Transverse colon (tissue), 4 donors: ENCODE measurements around the gene KLF7. TPM values are rescaled to one million over a fixed set of nuclear protein-coding genes. Genes with fewer than 3 reads are reported as not detected.

Experiments
- DNase-seq: peaks from one replicate; pipeline ENCODE4 v3.0.0-alpha.2; 2019
- H3K27ac ChIP-seq, 4 donors: fragments of 200-600 bp; sonication (generic); 2 replicates each; pipeline ENCODE4 v1.5.1; 2016 to 2018; ENCODE audit warnings: inconsistent platforms in 4 of 4
- H3K27me3 ChIP-seq: fragments of 200-600 bp; sonication (generic); 2 replicates; pipeline ENCODE4 v1.5.1; 2017; ENCODE audit warnings: inconsistent platforms
- H3K36me3 ChIP-seq, 4 donors: fragments of 200-600 bp; sonication (generic); 2 replicates each; pipeline ENCODE4 v1.5.1; 2017 to 2019; ENCODE audit warnings: inconsistent platforms in 4 of 4
- H3K4me1 ChIP-seq, 4 donors: fragments of 200-600 bp; sonication (generic); 2 replicates each; pipeline ENCODE4 v1.5.1; 2017 to 2020; ENCODE audit warnings: inconsistent platforms in 4 of 4
- H3K4me3 ChIP-seq, 4 donors: fragments of 200-600 bp; sonication (generic); 1 replicate in 1 of 4; 2 replicates in 3 of 4; pipeline versions ENCODE4 v1.5.1 to v1.6.1; 2017 to 2019; ENCODE audit warnings: inconsistent platforms in 4 of 4
- H3K9me3 ChIP-seq, 2 donors: fragments of 200-600 bp; sonication (generic); 2 replicates each; pipeline ENCODE4 v1.5.1; 2017 to 2019; ENCODE audit warnings: inconsistent platforms in 2 of 2
- EP300 ChIP-seq: sonication (generic); formaldehyde crosslinking; IDR thresholded peaks from one replicate; pipeline ENCODE4 v1.6.1; 2017; ENCODE audit warnings: antibody characterized with exemption, low read depth
- POLR2A ChIP-seq: fragments of 450-650 bp; IDR thresholded peaks from one replicate; pipeline ENCODE4 v1.6.1; 2016; ENCODE audit warnings: antibody characterized with exemption, mild to moderate bottlenecking, moderate library complexity
- POLR2AphosphoS5 ChIP-seq, 3 donors: sonication (generic); formaldehyde crosslinking; IDR thresholded peaks; one replicate each; pipeline ENCODE4 v1.6.1; 2016; ENCODE audit warnings: antibody characterized with exemption in 3 of 3
- WGBS, 2 donors: methylation state at CpG; one replicate each; pipeline ENCODE4 v1.1.5; 2018; ENCODE audit warnings: low coverage in 1 of 2; 5-methylcytosine and 5-hydroxymethylcytosine counted together
- in situ Hi-C, 4 donors: fragments of 200-750 bp; cut with MboI; loops; one replicate each; pipeline versions ENCODE4 v1.15.0 to v1.15.1; 2017; ENCODE audit warnings: low sequenced_read_pairs in 3 of 4, low pct_ligation_motif_present in 1 of 4, low pct_unique_long_range_greater_than_20kb in 1 of 4
- intact Hi-C: fragments of 100-400 bp; cut with DNase I; formaldehyde crosslinking; loops from one replicate; pipeline ENCODE4 v1.15.1; 2023; ENCODE audit warnings: low total_unique reads
- total RNA-seq, 4 donors: library from RNA; depleted of rRNA; stranded (reverse); fragments of >200 nt; gene quantifications; one replicate each; pipeline ENCODE4 v1.1.0, GENCODE V29; 2016
- TF ChIP-seq, protein P1 (sequence below), 5 experiments: fragments of 200-600 bp in 3 of 5; fragments of 450-650 bp in 2 of 5; sonication (generic) in 3 of 5; IDR thresholded peaks; 1 replicate in 2 of 5; 2 replicates in 3 of 5; pipeline ENCODE4 v1.5.1; 2016 to 2017; ENCODE audit warnings: antibody characterized with exemption in 5 of 5, inconsistent platforms in 3 of 5, mild to moderate bottlenecking in 2 of 5, moderate library complexity in 1 of 5

Gene KLF7
- total RNA-seq, 4 donors from 2014 or later: 6.2 to 43.4 (median 6.8) TPM

DNA sequence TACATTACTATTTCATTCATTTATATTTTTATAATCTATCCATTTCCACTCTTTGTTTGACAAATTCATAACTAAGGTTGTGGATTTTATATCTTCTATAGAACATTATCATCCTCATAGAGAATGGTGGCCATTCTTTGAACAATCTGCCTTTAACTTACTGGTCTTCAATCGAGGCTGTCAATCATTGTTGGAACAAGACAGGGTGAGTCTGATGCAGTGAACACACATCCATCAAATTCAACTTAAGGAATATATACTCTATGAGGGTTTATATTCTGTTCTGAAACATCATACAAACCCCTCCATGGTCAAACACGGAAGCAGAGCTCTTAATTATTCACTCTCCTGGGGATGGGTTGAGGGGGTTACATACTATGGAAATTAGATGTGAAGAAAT lies 28.3 kb upstream of the KLF7 start:
- in situ Hi-C loops: no loop called here
- TF ChIP-seq, protein P1, sequence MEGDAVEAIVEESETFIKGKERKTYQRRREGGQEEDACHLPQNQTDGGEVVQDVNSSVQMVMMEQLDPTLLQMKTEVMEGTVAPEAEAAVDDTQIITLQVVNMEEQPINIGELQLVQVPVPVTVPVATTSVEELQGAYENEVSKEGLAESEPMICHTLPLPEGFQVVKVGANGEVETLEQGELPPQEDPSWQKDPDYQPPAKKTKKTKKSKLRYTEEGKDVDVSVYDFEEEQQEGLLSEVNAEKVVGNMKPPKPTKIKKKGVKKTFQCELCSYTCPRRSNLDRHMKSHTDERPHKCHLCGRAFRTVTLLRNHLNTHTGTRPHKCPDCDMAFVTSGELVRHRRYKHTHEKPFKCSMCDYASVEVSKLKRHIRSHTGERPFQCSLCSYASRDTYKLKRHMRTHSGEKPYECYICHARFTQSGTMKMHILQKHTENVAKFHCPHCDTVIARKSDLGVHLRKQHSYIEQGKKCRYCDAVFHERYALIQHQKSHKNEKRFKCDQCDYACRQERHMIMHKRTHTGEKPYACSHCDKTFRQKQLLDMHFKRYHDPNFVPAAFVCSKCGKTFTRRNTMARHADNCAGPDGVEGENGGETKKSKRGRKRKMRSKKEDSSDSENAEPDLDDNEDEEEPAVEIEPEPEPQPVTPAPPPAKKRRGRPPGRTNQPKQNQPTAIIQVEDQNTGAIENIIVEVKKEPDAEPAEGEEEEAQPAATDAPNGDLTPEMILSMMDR (IDR thresholded peaks at IDR 0.05): no peak
- TF ChIP-seq POLR2A (no peak), POLR2AphosphoS5 (IDR thresholded peaks at IDR 0.05) (no peak), EP300 (no peak)
- WGBS, 2 donors: 65% methylated on average over 2 of the region's 2 CpGs; no CpG with 5 or more reads in 1 of the 2 donors
- Histone ChIP-seq H3K36me3 (no peaks in the 10 kb centered on the region), H3K4me1 (peaks cover 0 to 8% (median 0%) of the 10 kb centered on the region in 4 donors), H3K9me3 (no peaks in the 10 kb centered on the region), H3K27me3 (no peaks in the 10 kb centered on the region), H3K27ac (no peak overlapping the region), H3K4me3 (no peak overlapping the region)
- intact Hi-C loops: no loop called here
- DNase-seq: no peak

DNA sequence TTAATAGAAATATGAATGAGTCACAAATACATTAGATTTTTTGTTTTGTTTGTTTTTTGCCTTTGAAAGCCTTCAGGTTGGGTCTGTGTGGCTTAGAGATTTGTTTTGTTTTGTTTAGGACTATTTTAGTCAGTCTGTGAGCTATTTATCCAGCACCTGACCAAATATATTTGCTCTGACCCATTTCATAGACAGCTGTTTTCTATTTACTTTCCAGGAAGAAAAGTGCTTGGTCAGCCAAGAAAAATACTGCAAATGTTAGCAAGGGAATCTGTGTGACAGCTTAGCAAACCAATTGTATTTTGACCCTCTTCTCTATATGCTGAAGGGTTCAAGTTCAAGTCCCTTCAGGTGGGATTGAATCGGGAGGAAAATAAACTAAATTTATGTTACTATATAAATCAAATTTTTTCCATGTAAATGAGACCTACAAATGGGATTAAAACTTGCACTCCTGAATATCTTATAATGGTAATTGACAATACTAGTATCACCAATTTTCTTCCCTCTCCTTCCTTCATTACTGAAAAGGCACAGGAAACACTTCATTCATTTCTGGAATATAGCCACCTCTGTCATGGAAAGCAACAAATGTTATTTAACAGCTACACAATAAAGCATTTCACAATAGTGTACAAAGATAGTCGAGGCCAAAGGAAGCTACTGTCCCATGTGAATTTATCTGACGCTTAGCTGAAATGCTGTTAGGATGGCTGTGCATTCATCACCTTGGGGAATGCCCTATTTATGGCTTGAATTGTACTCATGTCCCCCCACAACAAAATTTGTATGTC lies 23.1 kb upstream of the KLF7 start:
- TF ChIP-seq POLR2A (no peak), EP300 (no peak), POLR2AphosphoS5 (IDR thresholded peaks at IDR 0.05) (no peak)
- TF ChIP-seq, protein P1 (IDR thresholded peaks at IDR 0.05): no peak
- WGBS, 2 donors: 33 to 37% methylated on average over 2 to 3 of the region's 3 CpGs
- Histone ChIP-seq H3K27ac (no peak overlapping the region), H3K9me3 (no peaks in the 10 kb centered on the region), H3K36me3 (no peaks in the 10 kb centered on the region), H3K4me3 (no peak overlapping the region), H3K27me3 (no peaks in the 10 kb centered on the region), H3K4me1 (peaks cover 0 to 8% (median 0%) of the 10 kb centered on the region in 4 donors)
- intact Hi-C loops (no loop called here), in situ Hi-C loops (no loop called here)
- no peak for DNase-seq

DNA sequence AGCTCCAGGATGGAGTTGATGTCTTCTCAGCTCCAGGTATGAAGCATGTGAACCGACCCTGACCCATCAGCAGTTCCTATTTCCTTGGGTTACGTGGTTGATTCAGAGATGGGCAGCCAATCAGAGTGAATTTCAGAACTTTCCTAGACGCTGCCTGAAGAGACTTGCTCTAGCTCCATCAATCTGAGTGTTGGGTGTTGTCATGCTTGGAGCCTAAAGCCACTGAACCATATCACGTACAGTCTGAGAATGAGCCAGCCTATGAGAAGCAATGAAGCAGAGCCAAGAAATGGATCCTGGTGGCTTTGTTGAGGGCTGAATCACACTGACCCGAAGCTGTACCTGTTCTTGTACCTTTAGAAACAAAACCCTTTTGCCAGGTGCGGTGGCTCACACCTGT lies 19.6 kb upstream of the KLF7 start:
- Histone ChIP-seq H3K36me3 (no peaks in the 10 kb centered on the region), H3K4me3 (no peak overlapping the region), H3K9me3 (no peaks in the 10 kb centered on the region), H3K27me3 (no peaks in the 10 kb centered on the region), H3K4me1 (no peaks in the 10 kb centered on the region), H3K27ac (no peak overlapping the region)
- intact Hi-C loops: no loop called here
- no peak for TF ChIP-seq POLR2AphosphoS5 (IDR thresholded peaks at IDR 0.05)
- TF ChIP-seq EP300: no peak
- TF ChIP-seq, protein P1 (IDR thresholded peaks at IDR 0.05): no peak
- TF ChIP-seq POLR2A: no peak
- no peak for DNase-seq
- in situ Hi-C loops: no loop called here
- 74% methylated on average over 6 of the region's 6 CpGs; no CpG with 5 or more reads in 1 of the 2 donors for WGBS, 2 donors

DNA sequence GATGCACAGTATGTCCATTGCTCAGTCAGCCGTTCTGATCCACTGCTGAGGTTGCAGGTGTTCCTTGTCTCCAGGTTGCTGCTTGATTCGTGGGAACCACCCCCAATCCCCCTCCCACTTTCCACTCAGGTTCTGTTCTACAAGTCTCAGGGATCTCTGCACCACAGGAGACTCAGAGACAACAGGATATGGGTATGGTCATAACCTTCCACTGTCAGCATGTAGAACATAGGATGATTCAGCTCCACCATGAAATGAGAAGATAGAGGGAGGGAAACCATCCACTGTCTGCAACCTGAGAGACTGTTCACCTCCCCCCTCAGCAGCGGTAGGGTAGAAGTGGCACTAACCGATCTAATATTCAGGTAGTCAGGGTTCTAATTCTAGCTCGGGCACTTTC lies 19.0 kb upstream of the KLF7 start:
- no peak for DNase-seq
- Histone ChIP-seq H3K27me3 (no peaks in the 10 kb centered on the region), H3K27ac (no peak overlapping the region), H3K4me3 (no peak overlapping the region), H3K36me3 (no peaks in the 10 kb centered on the region), H3K4me1 (no peaks in the 10 kb centered on the region), H3K9me3 (no peaks in the 10 kb centered on the region)
- in situ Hi-C loops: no loop called here
- WGBS, 2 donors: 75 to 93% methylated on average over 3 to 5 of the region's 5 CpGs
- intact Hi-C loops: no loop called here
- TF ChIP-seq, protein P1 (IDR thresholded peaks at IDR 0.05): no peak
- TF ChIP-seq EP300: no peak
- no peak for TF ChIP-seq POLR2AphosphoS5 (IDR thresholded peaks at IDR 0.05)
- TF ChIP-seq POLR2A: no peak
